NCI-H2196 (cell line): ENCODE measurements around the gene RAD51B.
"Not testable (repeated sequence)": the region's sequence is repeated elsewhere in the genome, so short reads cannot be mapped to it uniquely, and the experiment has no call there.

Source experiments
- DNase-seq: peaks from one replicate; lab custom pipeline; 2025; ENCODE audit not compliant: unreplicated experiment; lab: John Stamatoyannopoulos, UW

Gene RAD51B

GRCh38 chr14:68016255-68016914 lies 196.8 kb downstream of the RAD51B start:
- DNase-seq: no peak

GRCh38 chr14:68018598-68018997 lies 199.0 kb downstream of the RAD51B start:
- no peak for DNase-seq

- no peak for DNase-seq
Measured at GRCh38 chr14:68020493-68020892, 200.9 kb downstream of the RAD51B start.

GRCh38 chr14:68020999-68021663 lies 201.6 kb downstream of the RAD51B start:
- DNase-seq: peak; percentile 39

GRCh38 chr14:68027276-68027675 lies 207.7 kb downstream of the RAD51B start:
- no peak for DNase-seq

- no peak for DNase-seq
Measured at GRCh38 chr14:68028075-68028474, 208.5 kb downstream of the RAD51B start.

GRCh38 chr14:68031011-68031410 lies 211.4 kb downstream of the RAD51B start:
- not testable (repeated sequence) for DNase-seq

- DNase-seq: no peak
Measured at GRCh38 chr14:68032154-68032553, 212.6 kb downstream of the RAD51B start.

GRCh38 chr14:68033336-68033932 lies 213.9 kb downstream of the RAD51B start:
- DNase-seq: no peak

GRCh38 chr14:68034896-68035295 lies 215.3 kb downstream of the RAD51B start:
- DNase-seq: no peak

- DNase-seq: no peak
Measured at GRCh38 chr14:68036202-68036601, 216.6 kb downstream of the RAD51B start.

- DNase-seq: no peak
Measured at GRCh38 chr14:68039593-68039992, 220.0 kb downstream of the RAD51B start.

GRCh38 chr14:68040633-68041369 lies 221.2 kb downstream of the RAD51B start:
- no peak for DNase-seq

- DNase-seq: peak; percentile 25
Measured at GRCh38 chr14:68041876-68042354, 222.3 kb downstream of the RAD51B start.

GRCh38 chr14:68042586-68043210 lies 223.1 kb downstream of the RAD51B start:
- peak; percentile 29 for DNase-seq

- no peak for DNase-seq
Measured at GRCh38 chr14:68043752-68044151, 224.2 kb downstream of the RAD51B start.

GRCh38 chr14:68047906-68048305 lies 228.3 kb downstream of the RAD51B start:
- DNase-seq: no peak

GRCh38 chr14:68048815-68049214 lies 229.2 kb downstream of the RAD51B start:
- DNase-seq: not testable (repeated sequence)

- DNase-seq: no peak
Measured at GRCh38 chr14:68050177-68050576, 230.6 kb downstream of the RAD51B start.

- no peak for DNase-seq
Measured at GRCh38 chr14:68051146-68051545, 231.6 kb downstream of the RAD51B start.

GRCh38 chr14:68060198-68060597 lies 240.6 kb downstream of the RAD51B start:
- DNase-seq: no peak
